Measurements from ENCODE around the gene N4BP2L2. TPM values are rescaled to one million over a fixed set of nuclear protein-coding genes. Genes with fewer than 3 reads are reported as not detected.
A peak's percentile ranks its signal among the peaks of the same experiment; 100 is the strongest.
"Not testable (repeated sequence)": the region's sequence is repeated elsewhere in the genome, so short reads cannot be mapped to it uniquely, and the experiment has no call there.

N4BP2L2 gene
- total and polyA plus RNA-seq, 4 donors = 85.9 to 187 (median 139) TPM

GRCh38 chr13:32577032-32577431, 38.4 kb upstream of the N4BP2L2 start:
- no peak for DNase-seq (ENCODE audit: low read depth in 4 of 6, low spot score in 6 of 6)
- H3K27me3 ChIP-seq (ENCODE audit: control insufficient read depth, insufficient read depth, low read length) = no peaks in the 10 kb centered on the region
- no peaks in the 10 kb centered on the region for H3K4me1 ChIP-seq (ENCODE audit: control insufficient read depth, insufficient read depth, low read length)
- H3K36me3 ChIP-seq (ENCODE audit: control insufficient read depth, insufficient read depth, low read length) = no peaks in the 10 kb centered on the region
- H3K27ac ChIP-seq (ENCODE audit: low read depth, low read length) = no peak overlapping the region
- no peak overlapping the region for H3K4me3 ChIP-seq (ENCODE audit: low read depth, low read length)
- WGBS (ENCODE audit: insufficient coverage) = 100% methylated on average over 2 of the region's 3 CpGs
- peaks cover 2% of the 10 kb centered on the region for H3K9me3 ChIP-seq (ENCODE audit: control insufficient read depth, insufficient read depth, low read length)

GRCh38 chr13:32575687-32576086, 37.1 kb upstream of the N4BP2L2 start:
- DNase-seq (ENCODE audit: low read depth in 4 of 6, low spot score in 6 of 6); H3K4me1 ChIP-seq (ENCODE audit: control insufficient read depth, insufficient read depth, low read length): not testable (repeated sequence)

GRCh38 chr13:32560842-32561241, 22.2 kb upstream of the N4BP2L2 start:
- no CpG with 5 or more reads among the region's 1 CpG for WGBS (ENCODE audit: insufficient coverage)
- H3K27ac ChIP-seq (ENCODE audit: low read depth, low read length); H3K4me1 ChIP-seq (ENCODE audit: control insufficient read depth, insufficient read depth, low read length); H3K27me3 ChIP-seq (ENCODE audit: control insufficient read depth, insufficient read depth, low read length); H3K4me3 ChIP-seq (ENCODE audit: low read depth, low read length); DNase-seq (ENCODE audit: low read depth in 4 of 6, low spot score in 6 of 6); H3K9me3 ChIP-seq (ENCODE audit: control insufficient read depth, insufficient read depth, low read length); H3K36me3 ChIP-seq (ENCODE audit: control insufficient read depth, insufficient read depth, low read length): not testable (repeated sequence)

More at GRCh38 chr13:32575687-32576086, 37.1 kb upstream of the N4BP2L2 start:
- not testable (repeated sequence) for H3K27ac ChIP-seq (ENCODE audit: low read depth, low read length); H3K36me3 ChIP-seq (ENCODE audit: control insufficient read depth, insufficient read depth, low read length); H3K4me3 ChIP-seq (ENCODE audit: low read depth, low read length); H3K27me3 ChIP-seq (ENCODE audit: control insufficient read depth, insufficient read depth, low read length); H3K9me3 ChIP-seq (ENCODE audit: control insufficient read depth, insufficient read depth, low read length)
- WGBS (ENCODE audit: insufficient coverage) = no CpG with 5 or more reads among the region's 4 CpGs

GRCh38 chr13:32555613-32556012, 17.0 kb upstream of the N4BP2L2 start:
- no peak overlapping the region for H3K27ac ChIP-seq (ENCODE audit: low read depth, low read length)
- no peaks in the 10 kb centered on the region for H3K27me3 ChIP-seq (ENCODE audit: control insufficient read depth, insufficient read depth, low read length)
- no peaks in the 10 kb centered on the region for H3K36me3 ChIP-seq (ENCODE audit: control insufficient read depth, insufficient read depth, low read length)
- H3K4me1 ChIP-seq (ENCODE audit: control insufficient read depth, insufficient read depth, low read length) = no peaks in the 10 kb centered on the region
- H3K9me3 ChIP-seq (ENCODE audit: control insufficient read depth, insufficient read depth, low read length) = no peaks in the 10 kb centered on the region
- no peak for DNase-seq (ENCODE audit: low read depth in 4 of 6, low spot score in 6 of 6)
- H3K4me3 ChIP-seq (ENCODE audit: low read depth, low read length) = no peak overlapping the region
- WGBS (ENCODE audit: insufficient coverage) = no CpG with 5 or more reads among the region's 2 CpGs

GRCh38 chr13:32553720-32554119, 15.1 kb upstream of the N4BP2L2 start:
- WGBS (ENCODE audit: insufficient coverage) = 100% methylated on average over 1 of the region's 1 CpG
- no peaks in the 10 kb centered on the region for H3K4me1 ChIP-seq (ENCODE audit: control insufficient read depth, insufficient read depth, low read length)
- no peaks in the 10 kb centered on the region for H3K36me3 ChIP-seq (ENCODE audit: control insufficient read depth, insufficient read depth, low read length)
- no peak overlapping the region for H3K4me3 ChIP-seq (ENCODE audit: low read depth, low read length)
- DNase-seq (ENCODE audit: low read depth in 4 of 6, low spot score in 6 of 6) = no peak
- H3K27ac ChIP-seq (ENCODE audit: low read depth, low read length) = no peak overlapping the region
- H3K27me3 ChIP-seq (ENCODE audit: control insufficient read depth, insufficient read depth, low read length) = no peaks in the 10 kb centered on the region
- no peaks in the 10 kb centered on the region for H3K9me3 ChIP-seq (ENCODE audit: control insufficient read depth, insufficient read depth, low read length)

GRCh38 chr13:32549788-32550187, 11.2 kb upstream of the N4BP2L2 start:
- no peak overlapping the region for H3K4me3 ChIP-seq (ENCODE audit: low read depth, low read length)
- no peak for DNase-seq (ENCODE audit: low read depth in 4 of 6, low spot score in 6 of 6)
- no peaks in the 10 kb centered on the region for H3K9me3 ChIP-seq (ENCODE audit: control insufficient read depth, insufficient read depth, low read length)
- no peaks in the 10 kb centered on the region for H3K4me1 ChIP-seq (ENCODE audit: control insufficient read depth, insufficient read depth, low read length)
- H3K36me3 ChIP-seq (ENCODE audit: control insufficient read depth, insufficient read depth, low read length) = no peaks in the 10 kb centered on the region
- H3K27ac ChIP-seq (ENCODE audit: low read depth, low read length) = no peak overlapping the region
- WGBS (ENCODE audit: insufficient coverage) = 100% methylated on average over 1 of the region's 3 CpGs
- H3K27me3 ChIP-seq (ENCODE audit: control insufficient read depth, insufficient read depth, low read length) = no peaks in the 10 kb centered on the region

GRCh38 chr13:32548837-32549236, 10.2 kb upstream of the N4BP2L2 start:
- DNase-seq (ENCODE audit: low read depth in 4 of 6, low spot score in 6 of 6) = no peak
- no CpG with 5 or more reads among the region's 2 CpGs for WGBS (ENCODE audit: insufficient coverage)
- no peak overlapping the region for H3K4me3 ChIP-seq (ENCODE audit: low read depth, low read length)

GRCh38 chr13:32545083-32545482, 6.5 kb upstream of the N4BP2L2 start:
- Histone ChIP-seq H3K4me3 (ENCODE audit: low read depth, low read length) (no peak overlapping the region), H3K36me3 (ENCODE audit: control insufficient read depth, insufficient read depth, low read length) (no peaks in the 10 kb centered on the region), H3K27ac (ENCODE audit: low read depth, low read length) (no peak overlapping the region), H3K4me1 (ENCODE audit: control insufficient read depth, insufficient read depth, low read length) (no peaks in the 10 kb centered on the region), H3K9me3 (ENCODE audit: control insufficient read depth, insufficient read depth, low read length) (no peaks in the 10 kb centered on the region), H3K27me3 (ENCODE audit: control insufficient read depth, insufficient read depth, low read length) (no peaks in the 10 kb centered on the region)
- no CpG with 5 or more reads among the region's 2 CpGs for WGBS (ENCODE audit: insufficient coverage)
- DNase-seq (ENCODE audit: low read depth in 4 of 6, low spot score in 6 of 6) = no peak

More at GRCh38 chr13:32548837-32549236, 10.2 kb upstream of the N4BP2L2 start:
- Histone ChIP-seq H3K36me3 (ENCODE audit: control insufficient read depth, insufficient read depth, low read length) (no peaks in the 10 kb centered on the region), H3K9me3 (ENCODE audit: control insufficient read depth, insufficient read depth, low read length) (no peaks in the 10 kb centered on the region), H3K27ac (ENCODE audit: low read depth, low read length) (no peak overlapping the region), H3K27me3 (ENCODE audit: control insufficient read depth, insufficient read depth, low read length) (no peaks in the 10 kb centered on the region), H3K4me1 (ENCODE audit: control insufficient read depth, insufficient read depth, low read length) (no peaks in the 10 kb centered on the region)

GRCh38 chr13:32542221-32542620, 3.6 kb upstream of the N4BP2L2 start:
- WGBS (ENCODE audit: insufficient coverage) = no CpG with 5 or more reads among the region's 2 CpGs
- Histone ChIP-seq H3K36me3 (ENCODE audit: control insufficient read depth, insufficient read depth, low read length) (no peaks in the 10 kb centered on the region), H3K4me1 (ENCODE audit: control insufficient read depth, insufficient read depth, low read length) (peaks cover 6% of the 10 kb centered on the region)

GRCh38 chr13:32538143-32538620, 413 bp downstream of the N4BP2L2 start:
- Histone ChIP-seq H3K27me3 (ENCODE audit: control insufficient read depth, insufficient read depth, low read length) (no peaks in the 10 kb centered on the region), H3K36me3 (ENCODE audit: control insufficient read depth, insufficient read depth, low read length) (no peaks in the 10 kb centered on the region), H3K4me1 (ENCODE audit: control insufficient read depth, insufficient read depth, low read length) (peaks cover 6% of the 10 kb centered on the region), H3K27ac (ENCODE audit: low read depth, low read length) (peak overlapping the region; percentile 89), H3K9me3 (ENCODE audit: control insufficient read depth, insufficient read depth, low read length) (no peaks in the 10 kb centered on the region), H3K4me3 (ENCODE audit: low read depth, low read length) (peak overlapping the region; percentile 99)
- 1% methylated on average over 23 of the region's 23 CpGs for WGBS (ENCODE audit: insufficient coverage)
- peak in 2 of 6 donors; percentile 29 to 42 for DNase-seq (ENCODE audit: low read depth in 4 of 6, low spot score in 6 of 6)

More at GRCh38 chr13:32542221-32542620, 3.6 kb upstream of the N4BP2L2 start:
- Histone ChIP-seq H3K4me3 (ENCODE audit: low read depth, low read length) (no peak overlapping the region), H3K27ac (ENCODE audit: low read depth, low read length) (no peak overlapping the region), H3K27me3 (ENCODE audit: control insufficient read depth, insufficient read depth, low read length) (no peaks in the 10 kb centered on the region), H3K9me3 (ENCODE audit: control insufficient read depth, insufficient read depth, low read length) (no peaks in the 10 kb centered on the region)
- no peak for DNase-seq (ENCODE audit: low read depth in 4 of 6, low spot score in 6 of 6)
